Measurements from ENCODE around the gene KREMEN2. TPM values are rescaled to one million over a fixed set of nuclear protein-coding genes. Genes with fewer than 3 reads are reported as not detected.

Gene KREMEN2
- total RNA-seq, 2 donors from 2014 or later, result 0.12 TPM

GRCh38 chr16:3012246-3012645, 48.2 kb downstream of the KREMEN2 start:
- H3K9me3 Mint-ChIP-seq, result no peaks in the 10 kb centered on the region
- no peaks in the 10 kb centered on the region for H3K36me3 Mint-ChIP-seq (ENCODE audit: insufficient read depth in 2 of 2)
- no peak for DNase-seq
- H3K4me1 Mint-ChIP-seq (ENCODE audit: low read depth), result peaks cover 16% of the 10 kb centered on the region
- no peak overlapping the region for H3K27ac Mint-ChIP-seq
- H3K4me3 Mint-ChIP-seq, result no peak overlapping the region
- peaks cover under 1% of the 10 kb centered on the region for H3K27me3 Mint-ChIP-seq (ENCODE audit: low read depth)
- no peak for ATAC-seq (replicated peaks in 1 of 2)

GRCh38 chr16:3012828-3013420, 48.8 kb downstream of the KREMEN2 start, which contains the start of gene CLDN9:
CLDN9 (plus strand) TSS chr16:3012923; CDS start chr16:3013363, 440 bp downstream.
- Mint-ChIP-seq H3K9me3 (no peaks in the 10 kb centered on the region), H3K4me3 (no peak within 1 kb of the TSS), H3K27ac (no peak within 1 kb of the TSS), H3K36me3 (ENCODE audit: insufficient read depth in 2 of 2) (no peaks in the 10 kb centered on the region), H3K4me1 (ENCODE audit: low read depth) (peaks cover 10% of the 10 kb centered on the region), H3K27me3 (ENCODE audit: low read depth) (no peaks in the 10 kb centered on the region)
- no peak for ATAC-seq (replicated peaks in 1 of 2)
- DNase-seq, result no peak

DNA sequence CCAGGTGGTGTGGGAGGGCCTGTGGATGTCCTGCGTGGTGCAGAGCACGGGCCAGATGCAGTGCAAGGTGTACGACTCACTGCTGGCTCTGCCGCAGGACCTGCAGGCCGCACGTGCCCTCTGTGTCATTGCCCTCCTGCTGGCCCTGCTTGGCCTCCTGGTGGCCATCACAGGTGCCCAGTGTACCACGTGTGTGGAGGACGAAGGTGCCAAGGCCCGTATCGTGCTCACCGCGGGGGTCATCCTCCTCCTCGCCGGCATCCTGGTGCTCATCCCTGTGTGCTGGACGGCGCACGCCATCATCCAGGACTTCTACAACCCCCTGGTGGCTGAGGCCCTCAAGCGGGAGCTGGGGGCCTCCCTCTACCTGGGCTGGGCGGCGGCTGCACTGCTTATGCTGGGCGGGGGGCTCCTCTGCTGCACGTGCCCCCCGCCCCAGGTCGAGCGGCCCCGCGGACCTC, 49.4 kb downstream of the KREMEN2 start:
- Mint-ChIP-seq H3K9me3 (no peaks in the 10 kb centered on the region), H3K27me3 (ENCODE audit: low read depth) (peaks cover 1% of the 10 kb centered on the region), H3K4me1 (ENCODE audit: low read depth) (peaks cover 10% of the 10 kb centered on the region), H3K4me3 (no peak overlapping the region), H3K27ac (no peak overlapping the region), H3K36me3 (ENCODE audit: insufficient read depth in 2 of 2) (no peaks in the 10 kb centered on the region)
- no peak for DNase-seq
- no peak for ATAC-seq (replicated peaks in 1 of 2)

- Mint-ChIP-seq H3K36me3 (ENCODE audit: insufficient read depth in 2 of 2) (no peaks in the 10 kb centered on the region), H3K27me3 (ENCODE audit: low read depth) (peaks cover 7% of the 10 kb centered on the region), H3K4me3 (no peak overlapping the region), H3K9me3 (no peaks in the 10 kb centered on the region), H3K4me1 (ENCODE audit: low read depth) (peaks cover 13% of the 10 kb centered on the region), H3K27ac (no peak overlapping the region)
- DNase-seq, result no peak
- ATAC-seq (replicated peaks in 1 of 2), result no peak
Observed at GRCh38 chr16:3013998-3014690, 50.1 kb downstream of the KREMEN2 start.

DNA sequence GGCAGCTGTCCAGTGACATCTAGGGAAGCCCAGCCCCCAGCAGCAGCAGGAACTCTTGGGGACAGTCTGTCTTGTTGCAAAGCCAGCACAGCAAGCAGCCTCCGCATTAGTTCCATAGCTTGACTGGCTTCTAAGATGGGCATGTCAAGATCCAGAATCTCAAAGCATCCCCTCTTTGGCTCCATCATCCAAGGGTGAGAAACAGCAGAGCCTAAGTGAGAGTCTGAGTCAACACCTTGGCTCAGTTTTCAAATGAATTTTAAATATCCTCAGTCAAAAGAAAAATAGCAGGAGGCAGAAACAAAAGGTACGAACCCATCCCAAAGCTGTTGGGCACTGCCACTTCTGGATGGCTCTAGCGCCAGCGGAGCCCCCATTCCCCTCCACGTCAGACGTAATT, 50.9 kb downstream of the KREMEN2 start:
- Mint-ChIP-seq H3K4me3 (no peak overlapping the region), H3K27ac (no peak overlapping the region), H3K27me3 (ENCODE audit: low read depth) (peaks cover 15% of the 10 kb centered on the region), H3K9me3 (no peaks in the 10 kb centered on the region), H3K4me1 (ENCODE audit: low read depth) (peaks cover 21% of the 10 kb centered on the region), H3K36me3 (ENCODE audit: insufficient read depth in 2 of 2) (no peaks in the 10 kb centered on the region)
- DNase-seq, result no peak
- no peak for ATAC-seq (replicated peaks in 1 of 2)

DNA sequence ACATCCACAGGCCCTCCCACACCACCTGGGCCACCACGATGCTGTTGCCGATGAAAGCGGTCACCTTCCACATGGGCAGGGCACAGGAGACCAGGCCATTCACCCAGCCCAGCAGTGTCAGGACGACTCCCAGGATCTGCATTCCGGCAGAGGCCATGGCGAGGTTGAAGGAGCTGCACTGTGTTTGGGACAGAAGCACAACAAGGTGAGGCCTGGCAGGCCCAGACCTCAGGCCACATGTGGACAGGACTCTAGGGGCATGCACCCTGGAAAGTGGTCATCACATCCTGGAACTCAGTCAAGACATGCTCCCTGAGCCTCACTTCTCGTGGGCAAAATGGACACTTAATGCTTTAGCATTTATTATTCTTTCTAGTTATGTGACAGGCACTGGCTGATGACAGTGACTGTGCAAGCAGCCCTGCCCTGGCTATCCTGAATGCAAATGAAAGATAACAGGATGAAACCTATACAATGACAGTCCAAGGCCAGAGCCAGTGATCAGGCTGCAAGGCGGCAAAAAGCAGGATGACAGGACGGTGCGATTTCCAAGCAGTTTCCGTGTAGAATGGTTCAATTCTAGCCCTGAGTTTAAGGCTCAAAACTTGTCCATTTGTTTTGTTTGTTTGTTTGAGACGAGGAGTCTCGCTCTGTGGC, 51.9 kb downstream of the KREMEN2 start:
- Mint-ChIP-seq H3K27me3 (ENCODE audit: low read depth) (peaks cover 17% of the 10 kb centered on the region), H3K36me3 (ENCODE audit: insufficient read depth in 2 of 2) (no peaks in the 10 kb centered on the region), H3K27ac (no peak overlapping the region), H3K4me1 (ENCODE audit: low read depth) (peaks cover 29% of the 10 kb centered on the region), H3K4me3 (no peak overlapping the region), H3K9me3 (no peaks in the 10 kb centered on the region)
- DNase-seq, result no peak
- no peak for ATAC-seq (replicated peaks in 1 of 2)

GRCh38 chr16:3017344-3017743, 53.3 kb downstream of the KREMEN2 start:
- Mint-ChIP-seq H3K4me1 (ENCODE audit: low read depth) (peaks cover 43% of the 10 kb centered on the region), H3K27ac (no peak overlapping the region), H3K36me3 (ENCODE audit: insufficient read depth in 2 of 2) (no peaks in the 10 kb centered on the region), H3K9me3 (no peaks in the 10 kb centered on the region), H3K4me3 (no peak overlapping the region), H3K27me3 (ENCODE audit: low read depth) (peaks cover 17% of the 10 kb centered on the region)
- ATAC-seq (replicated peaks in 1 of 2) (no peak), DNase-seq (no peak)

Other genes starting within 250 kb of the KREMEN2 start
- 1 to 10 TPM; 7.6 to 8.8 TPM for gene PRSS27, start 244.1 kb upstream of the KREMEN2 start, total RNA-seq
- gene SRRM2, start 211.6 kb upstream of the KREMEN2 start, total RNA-seq, result 100 to 1,000 TPM; 696 to 731 TPM
- gene ELOB, start 187.0 kb upstream of the KREMEN2 start, total RNA-seq, result 100 to 1,000 TPM; 158 to 208 TPM
- under 1 TPM in 1 of 2 donors, not detected in 1; 0.46 TPM for gene PRSS33, start 176.7 kb upstream of the KREMEN2 start, total RNA-seq
- gene PRSS41, start 165.8 kb upstream of the KREMEN2 start, total RNA-seq, result under 1 TPM in 1 of 2 donors, not detected in 1; 0.29 TPM
- 10 to 100 TPM in 1 of 2 donors, 1 to 10 TPM in 1; 2.4 to 10.3 TPM for gene PRSS21, start 147.0 kb upstream of the KREMEN2 start, total RNA-seq
- 1 to 10 TPM; 3.9 to 8.5 TPM for gene ZG16B, start 134.0 kb upstream of the KREMEN2 start, total RNA-seq
- gene PRSS22, start 106.1 kb upstream of the KREMEN2 start, total RNA-seq, result 1 to 10 TPM in 1 of 2 donors, not detected in 1; 1.1 TPM
- 10 to 100 TPM; 26.4 to 29.1 TPM for gene FLYWCH2, start 81.1 kb upstream of the KREMEN2 start, total RNA-seq
- 10 to 100 TPM; 68.5 to 76.4 TPM for gene FLYWCH1, start 52.3 kb upstream of the KREMEN2 start, total RNA-seq
- gene PAQR4, start 5.1 kb downstream of the KREMEN2 start, total RNA-seq, result 10 to 100 TPM; 31.9 to 40.0 TPM
- gene PKMYT1, start 16.2 kb downstream of the KREMEN2 start, total RNA-seq, result 100 to 1,000 TPM in 1 of 2 donors, 10 to 100 TPM in 1; 96.1 to 112 TPM
- under 1 TPM in 1 of 2 donors, not detected in 1; 0.14 TPM for gene CLDN9, start 48.6 kb downstream of the KREMEN2 start, total RNA-seq
- gene CLDN6, start 53.9 kb downstream of the KREMEN2 start, total RNA-seq, result not detected
- gene TNFRSF12A, start 56.1 kb downstream of the KREMEN2 start, total RNA-seq, result 1 to 10 TPM; 3.9 to 4.0 TPM
- 10 to 100 TPM; 27.6 to 32.8 TPM for gene HCFC1R1, start 59.7 kb downstream of the KREMEN2 start, total RNA-seq
- gene THOC6, start 59.8 kb downstream of the KREMEN2 start, total RNA-seq, result 10 to 100 TPM; 49.1 to 50.9 TPM
- under 1 TPM in 1 of 2 donors, not detected in 1; 0.30 TPM for gene BICDL2, start 72.7 kb downstream of the KREMEN2 start, total RNA-seq
- gene MMP25, start 82.3 kb downstream of the KREMEN2 start, total RNA-seq, result 1 to 10 TPM; 2.3 to 5.2 TPM
- gene IL32, start 101.4 kb downstream of the KREMEN2 start, total RNA-seq, result 1,000 to 10,000 TPM; 1,427 to 2,251 TPM
- under 1 TPM; 0.28 to 0.48 TPM for gene ZSCAN10, start 135.0 kb downstream of the KREMEN2 start, total RNA-seq
- gene ZNF205, start 148.3 kb downstream of the KREMEN2 start, total RNA-seq, result under 1 TPM; 0.12 to 0.28 TPM
- gene ZNF213, start 170.8 kb downstream of the KREMEN2 start, total RNA-seq, result 10 to 100 TPM; 12.2 to 16.3 TPM
- under 1 TPM in 1 of 2 donors, not detected in 1; 0.35 TPM for gene OR1F1, start 223.9 kb downstream of the KREMEN2 start, total RNA-seq